Activated naive CD4-positive, alpha-beta T cell (primary cell): ENCODE measurements around the gene SIRPA.

ENCODE experiments used
- DNase-seq, 4 experiments: peaks; one replicate each; lab custom pipeline; 2025; lab: John Stamatoyannopoulos, UW

SIRPA gene

GRCh38 chr20:1888796-1889463 is 6.3 kb upstream of the SIRPA start:
- DNase-seq: no peak

- no peak for DNase-seq
Measured at GRCh38 chr20:1890469-1891262, 4.5 kb upstream of the SIRPA start.

- DNase-seq: no peak
Measured at GRCh38 chr20:1891263-1892118, 3.7 kb upstream of the SIRPA start.

- DNase-seq: no peak
Measured at GRCh38 chr20:1892119-1892385, 3.2 kb upstream of the SIRPA start.

GRCh38 chr20:1893721-1894470 is 1.3 kb upstream of the SIRPA start:
- no peak for DNase-seq

GRCh38 chr20:1894471-1894950 is 696 bp upstream of the SIRPA start:
- no peak for DNase-seq

GRCh38 chr20:1895674-1896483 is 672 bp downstream of the SIRPA start:
- DNase-seq: no peak

GRCh38 chr20:1896484-1897258 is 1.5 kb downstream of the SIRPA start:
- no peak for DNase-seq

GRCh38 chr20:1897541-1897940 is 2.3 kb downstream of the SIRPA start:
- DNase-seq: no peak

GRCh38 chr20:1897965-1898464 is 2.8 kb downstream of the SIRPA start:
- no peak for DNase-seq

- no peak for DNase-seq
Measured at GRCh38 chr20:1898482-1899240, 3.5 kb downstream of the SIRPA start.

- DNase-seq: no peak
Measured at GRCh38 chr20:1899241-1899525, 4.0 kb downstream of the SIRPA start.

GRCh38 chr20:1900321-1900801 is 5.2 kb downstream of the SIRPA start:
- no peak for DNase-seq

GRCh38 chr20:1901704-1902103 is 6.5 kb downstream of the SIRPA start:
- no peak for DNase-seq

- no peak for DNase-seq
Measured at GRCh38 chr20:1902188-1902587, 7.0 kb downstream of the SIRPA start.

GRCh38 chr20:1904135-1904534 is 8.9 kb downstream of the SIRPA start:
- DNase-seq: no peak

GRCh38 chr20:1905009-1905408 is 9.8 kb downstream of the SIRPA start:
- DNase-seq: no peak

GRCh38 chr20:1905693-1906092 is 10.5 kb downstream of the SIRPA start:
- DNase-seq: no peak

GRCh38 chr20:1906361-1907051 is 11.3 kb downstream of the SIRPA start:
- DNase-seq: no peak
